ELR (cell line): ENCODE results near the gene SDCCAG8.
A peak's percentile ranks its signal among the peaks of the same experiment; 100 is the strongest.

ENCODE experiments used
- DNase-seq: peaks from one replicate; pipeline ENCODE4 v3.0.0-alpha.2; 2015; ENCODE audit warnings: low read depth

Gene SDCCAG8

GRCh38 chr1:243391355-243391754, 135.5 kb downstream of the SDCCAG8 start:
- no peak for DNase-seq

- no peak for DNase-seq
Measured at GRCh38 chr1:243393096-243393495, 137.3 kb downstream of the SDCCAG8 start.

GRCh38 chr1:243394066-243394465, 138.2 kb downstream of the SDCCAG8 start:
- DNase-seq: no peak

GRCh38 chr1:243394601-243395464, 139.0 kb downstream of the SDCCAG8 start:
- DNase-seq: no peak

- DNase-seq: no peak
Measured at GRCh38 chr1:243396424-243396823, 140.6 kb downstream of the SDCCAG8 start.

GRCh38 chr1:243396876-243397275, 141.0 kb downstream of the SDCCAG8 start:
- no peak for DNase-seq

- DNase-seq: no peak
Measured at GRCh38 chr1:243397613-243398321, 141.9 kb downstream of the SDCCAG8 start.

- DNase-seq: no peak
Measured at GRCh38 chr1:243399561-243400155, 143.8 kb downstream of the SDCCAG8 start.

GRCh38 chr1:243402868-243403267, 147.0 kb downstream of the SDCCAG8 start:
- DNase-seq: no peak

GRCh38 chr1:243406424-243406823, 150.6 kb downstream of the SDCCAG8 start:
- no peak for DNase-seq

- DNase-seq: peak; percentile 61
Measured at GRCh38 chr1:243407284-243408018, 151.6 kb downstream of the SDCCAG8 start.

- DNase-seq: no peak
Measured at GRCh38 chr1:243408479-243408878, 152.6 kb downstream of the SDCCAG8 start.

GRCh38 chr1:243409284-243409683, 153.4 kb downstream of the SDCCAG8 start:
- peak; percentile 28 for DNase-seq

GRCh38 chr1:243411472-243411871, 155.6 kb downstream of the SDCCAG8 start:
- DNase-seq: no peak

- DNase-seq: no peak
Measured at GRCh38 chr1:243413431-243414151, 157.8 kb downstream of the SDCCAG8 start.

- DNase-seq: no peak
Measured at GRCh38 chr1:243414152-243414494, 158.3 kb downstream of the SDCCAG8 start.

- DNase-seq: no peak
Measured at GRCh38 chr1:243415663-243416408, 160.0 kb downstream of the SDCCAG8 start.

- no peak for DNase-seq
Measured at GRCh38 chr1:243416495-243416894, 160.7 kb downstream of the SDCCAG8 start.

- DNase-seq: no peak
Measured at GRCh38 chr1:243420016-243420945, 164.4 kb downstream of the SDCCAG8 start.
